ENCODE results near the gene PDE4C. TPM values are rescaled to one million over a fixed set of nuclear protein-coding genes. Genes with fewer than 3 reads are reported as not detected.

PDE4C gene
- total and polyA plus RNA-seq, 9 of the 15 experiments (the other 6 are each of a cell fraction or from before 2014, with no cell fraction given), result 0.04 to 0.91 (median 0.20) TPM; not detected in 1

DNA sequence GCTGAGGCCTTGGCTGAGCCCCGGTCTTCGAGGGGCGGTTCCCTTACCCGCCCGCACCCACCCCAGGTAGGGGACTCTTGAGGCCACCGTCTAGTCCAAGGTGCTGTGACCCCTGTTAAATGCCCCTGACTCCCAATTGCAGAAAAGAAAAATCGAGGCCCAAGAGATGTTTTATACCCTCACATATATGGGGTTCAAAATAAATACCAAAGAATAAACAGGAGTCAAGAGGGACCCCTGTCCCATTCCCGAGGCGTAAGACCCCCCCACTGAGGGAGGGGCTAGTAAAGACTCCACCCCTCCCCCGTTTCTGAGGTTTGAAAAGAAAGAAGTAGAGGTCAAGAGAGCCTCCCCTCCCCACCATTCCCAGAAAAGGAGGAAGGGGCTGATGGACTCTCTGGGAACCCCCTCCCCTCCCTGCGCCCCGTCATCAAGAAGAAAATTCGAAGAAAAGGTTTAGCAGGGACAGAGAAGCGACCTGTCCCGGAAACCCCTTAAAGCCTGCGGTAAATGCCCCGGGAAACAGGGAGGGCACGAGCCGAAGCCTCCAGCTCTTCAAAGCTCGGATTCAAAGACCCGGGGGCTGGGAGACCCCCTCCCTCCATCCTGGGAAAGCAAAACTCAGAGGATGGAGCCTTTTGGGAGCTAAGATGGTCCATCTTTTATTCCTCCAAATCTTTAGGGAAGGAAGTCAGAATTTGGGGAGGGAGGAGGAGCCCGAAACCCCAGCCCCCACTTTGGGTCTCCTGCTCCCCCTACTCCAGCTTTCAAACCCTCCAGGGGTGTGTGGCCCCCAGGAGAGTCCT is 21.6 kb downstream of the PDE4C start (continued):
- TF ChIP-seq PPARD (CRISPR knock-in tag; IDR thresholded peaks at IDR 0.05) (no peak), PCBP1 (IDR thresholded peaks at IDR 0.05; ENCODE audit: low read depth, low read length, poor library complexity, severe bottlenecking) (no peak), HDGF (IDR thresholded peaks at IDR 0.05) (no peak), EP400 (IDR thresholded peaks at IDR 0.05) (peak; percentile 42; the same call in 1 of the 2 replicates), RFX7 (CRISPR knock-in tag; IDR thresholded peaks at IDR 0.05) (no peak), SAP30 (IDR thresholded peaks at IDR 0.05; ENCODE audit: borderline replicate concordance, insufficient read depth, low read depth, low read length, poor library complexity, severe bottlenecking) (no peak), ZNF766 (CRISPR knock-in tag; conservative IDR thresholded peaks at IDR 0.05) (no peak), MEIS2 (IDR thresholded peaks at IDR 0.05; ENCODE audit: partially characterized antibody) (no peak), KDM1A (IDR thresholded peaks at IDR 0.05) (peak in 1 of 2 experiments; percentile 21; a peak in 1 of 4 replicates), FOXK2 (conservative IDR thresholded peaks at IDR 0.05 in 1 of 2, IDR thresholded peaks at IDR 0.05 in 1 of 2; ENCODE audit: low read depth in 2 of 2) (peak in 1 of 2 experiments; percentile 97; a peak in 2 of 4 replicates)
- TF ChIP-seq, protein P1, sequence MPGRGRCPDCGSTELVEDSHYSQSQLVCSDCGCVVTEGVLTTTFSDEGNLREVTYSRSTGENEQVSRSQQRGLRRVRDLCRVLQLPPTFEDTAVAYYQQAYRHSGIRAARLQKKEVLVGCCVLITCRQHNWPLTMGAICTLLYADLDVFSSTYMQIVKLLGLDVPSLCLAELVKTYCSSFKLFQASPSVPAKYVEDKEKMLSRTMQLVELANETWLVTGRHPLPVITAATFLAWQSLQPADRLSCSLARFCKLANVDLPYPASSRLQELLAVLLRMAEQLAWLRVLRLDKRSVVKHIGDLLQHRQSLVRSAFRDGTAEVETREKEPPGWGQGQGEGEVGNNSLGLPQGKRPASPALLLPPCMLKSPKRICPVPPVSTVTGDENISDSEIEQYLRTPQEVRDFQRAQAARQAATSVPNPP (IDR thresholded peaks at IDR 0.05; ENCODE audit: borderline replicate concordance, insufficient read depth, insufficient read length), result no peak
- TF ChIP-seq, protein P2, sequence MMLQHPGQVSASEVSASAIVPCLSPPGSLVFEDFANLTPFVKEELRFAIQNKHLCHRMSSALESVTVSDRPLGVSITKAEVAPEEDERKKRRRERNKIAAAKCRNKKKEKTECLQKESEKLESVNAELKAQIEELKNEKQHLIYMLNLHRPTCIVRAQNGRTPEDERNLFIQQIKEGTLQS (IDR thresholded peaks at IDR 0.05), result no peak
- TF ChIP-seq, protein P2 (CRISPR knock-in tag; conservative IDR thresholded peaks at IDR 0.05), result no peak
- TF ChIP-seq, protein P3, sequence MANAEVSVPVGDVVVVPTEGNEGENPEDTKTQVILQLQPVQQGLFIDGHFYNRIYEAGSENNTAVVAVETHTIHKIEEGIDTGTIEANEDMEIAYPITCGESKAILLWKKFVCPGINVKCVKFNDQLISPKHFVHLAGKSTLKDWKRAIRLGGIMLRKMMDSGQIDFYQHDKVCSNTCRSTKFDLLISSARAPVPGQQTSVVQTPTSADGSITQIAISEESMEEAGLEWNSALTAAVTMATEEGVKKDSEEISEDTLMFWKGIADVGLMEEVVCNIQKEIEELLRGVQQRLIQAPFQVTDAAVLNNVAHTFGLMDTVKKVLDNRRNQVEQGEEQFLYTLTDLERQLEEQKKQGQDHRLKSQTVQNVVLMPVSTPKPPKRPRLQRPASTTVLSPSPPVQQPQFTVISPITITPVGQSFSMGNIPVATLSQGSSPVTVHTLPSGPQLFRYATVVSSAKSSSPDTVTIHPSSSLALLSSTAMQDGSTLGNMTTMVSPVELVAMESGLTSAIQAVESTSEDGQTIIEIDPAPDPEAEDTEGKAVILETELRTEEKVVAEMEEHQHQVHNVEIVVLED (CRISPR knock-in tag; IDR thresholded peaks at IDR 0.05), result no peak
- TF ChIP-seq, protein P4, sequence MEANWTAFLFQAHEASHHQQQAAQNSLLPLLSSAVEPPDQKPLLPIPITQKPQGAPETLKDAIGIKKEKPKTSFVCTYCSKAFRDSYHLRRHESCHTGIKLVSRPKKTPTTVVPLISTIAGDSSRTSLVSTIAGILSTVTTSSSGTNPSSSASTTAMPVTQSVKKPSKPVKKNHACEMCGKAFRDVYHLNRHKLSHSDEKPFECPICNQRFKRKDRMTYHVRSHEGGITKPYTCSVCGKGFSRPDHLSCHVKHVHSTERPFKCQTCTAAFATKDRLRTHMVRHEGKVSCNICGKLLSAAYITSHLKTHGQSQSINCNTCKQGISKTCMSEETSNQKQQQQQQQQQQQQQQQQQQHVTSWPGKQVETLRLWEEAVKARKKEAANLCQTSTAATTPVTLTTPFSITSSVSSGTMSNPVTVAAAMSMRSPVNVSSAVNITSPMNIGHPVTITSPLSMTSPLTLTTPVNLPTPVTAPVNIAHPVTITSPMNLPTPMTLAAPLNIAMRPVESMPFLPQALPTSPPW (CRISPR knock-in tag; IDR thresholded peaks at IDR 0.05), result peak; percentile 84
- TF ChIP-seq, protein P5, sequence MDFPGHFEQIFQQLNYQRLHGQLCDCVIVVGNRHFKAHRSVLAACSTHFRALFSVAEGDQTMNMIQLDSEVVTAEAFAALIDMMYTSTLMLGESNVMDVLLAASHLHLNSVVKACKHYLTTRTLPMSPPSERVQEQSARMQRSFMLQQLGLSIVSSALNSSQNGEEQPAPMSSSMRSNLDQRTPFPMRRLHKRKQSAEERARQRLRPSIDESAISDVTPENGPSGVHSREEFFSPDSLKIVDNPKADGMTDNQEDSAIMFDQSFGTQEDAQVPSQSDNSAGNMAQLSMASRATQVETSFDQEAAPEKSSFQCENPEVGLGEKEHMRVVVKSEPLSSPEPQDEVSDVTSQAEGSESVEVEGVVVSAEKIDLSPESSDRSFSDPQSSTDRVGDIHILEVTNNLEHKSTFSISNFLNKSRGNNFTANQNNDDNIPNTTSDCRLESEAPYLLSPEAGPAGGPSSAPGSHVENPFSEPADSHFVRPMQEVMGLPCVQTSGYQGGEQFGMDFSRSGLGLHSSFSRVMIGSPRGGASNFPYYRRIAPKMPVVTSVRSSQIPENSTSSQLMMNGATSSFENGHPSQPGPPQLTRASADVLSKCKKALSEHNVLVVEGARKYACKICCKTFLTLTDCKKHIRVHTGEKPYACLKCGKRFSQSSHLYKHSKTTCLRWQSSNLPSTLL (IDR thresholded peaks at IDR 0.05), result no peak
- TF ChIP-seq, protein P6, sequence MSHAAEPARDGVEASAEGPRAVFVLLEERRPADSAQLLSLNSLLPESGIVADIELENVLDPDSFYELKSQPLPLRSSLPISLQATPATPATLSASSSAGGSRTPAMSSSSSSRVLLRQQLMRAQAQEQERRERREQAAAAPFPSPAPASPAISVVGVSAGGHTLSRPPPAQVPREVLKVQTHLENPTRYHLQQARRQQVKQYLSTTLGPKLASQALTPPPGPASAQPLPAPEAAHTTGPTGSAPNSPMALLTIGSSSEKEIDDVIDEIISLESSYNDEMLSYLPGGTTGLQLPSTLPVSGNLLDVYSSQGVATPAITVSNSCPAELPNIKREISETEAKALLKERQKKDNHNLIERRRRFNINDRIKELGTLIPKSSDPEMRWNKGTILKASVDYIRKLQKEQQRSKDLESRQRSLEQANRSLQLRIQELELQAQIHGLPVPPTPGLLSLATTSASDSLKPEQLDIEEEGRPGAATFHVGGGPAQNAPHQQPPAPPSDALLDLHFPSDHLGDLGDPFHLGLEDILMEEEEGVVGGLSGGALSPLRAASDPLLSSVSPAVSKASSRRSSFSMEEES (CRISPR knock-in tag; IDR thresholded peaks at IDR 0.05), result no peak
